IMR-90 (cell line): ENCODE measurements around the gene C19orf53. TPM values are rescaled to one million over a fixed set of nuclear protein-coding genes. Genes with fewer than 3 reads are reported as not detected.

Experiments used
- ATAC-seq: fragments of 200-7000 bp; cut with Tn5 transposase; 2 replicates; pipeline ENCODE4 v1.9.1; 2020; ENCODE audit warnings: low read depth, mild to moderate bottlenecking, moderate library complexity
- BruUV-seq: library from RNA; stranded (reverse); fragments of 400-500 nt; replicated peaks from 2 replicates; lab custom pipeline; 2021; lab: Mats Ljungman, UMichigan
- CTCF ChIA-PET: fragments of 300-600 bp; formaldehyde crosslinking; extraction: SDS; loops from one replicate; lab custom pipeline; 2021; ENCODE audit warnings: antibody characterized with exemption; lab: Yijun Ruan, JAX
- POLR2A ChIA-PET: fragments of 300-600 bp; sonication (Branson Sonifier 250); formaldehyde crosslinking; loops from one replicate; lab custom pipeline; 2022; ENCODE audit warnings: antibody characterized with exemption; ENCODE audit not compliant: unreplicated experiment; lab: Charles Lee
- DNase-seq: peaks from one replicate; pipeline ENCODE4 v3.0.0; 2013
- H2AFZ ChIP-seq: replicated peaks from 2 replicates; pipeline ENCODE3; 2013; ENCODE audit warnings: low read length, mild to moderate bottlenecking; ENCODE audit not compliant: poor library complexity
- H2AK5ac ChIP-seq: 2 replicates; pipeline ENCODE4 v1.6.1; 2013; ENCODE audit warnings: low read depth, low read length, inconsistent platforms
- H2AK9ac ChIP-seq: replicated peaks from 2 replicates; pipeline ENCODE3; 2013; ENCODE audit warnings: mild to moderate bottlenecking, low read depth, low read length, moderate library complexity; ENCODE audit not compliant: poor library complexity
- H2BK120ac ChIP-seq: 2 replicates; pipeline ENCODE4 v1.6.1; 2013; ENCODE audit warnings: low read depth, low read length, inconsistent platforms
- H2BK15ac ChIP-seq: 3 replicates; pipeline ENCODE4 v1.6.1; 2013; ENCODE audit warnings: low read depth, low read length, inconsistent platforms
- H2BK20ac ChIP-seq: 2 replicates; pipeline ENCODE4 v1.6.1; 2013; ENCODE audit warnings: low read depth, mild to moderate bottlenecking, inconsistent platforms, low read length, moderate library complexity
- H2BK5ac ChIP-seq: 2 replicates; pipeline ENCODE4 v1.6.1; 2013; ENCODE audit warnings: mild to moderate bottlenecking, low read depth, low read length, inconsistent platforms; ENCODE audit not compliant: poor library complexity, severe bottlenecking
- H3K14ac ChIP-seq: replicated peaks from 2 replicates; pipeline ENCODE4 v1.6.1; 2013; ENCODE audit warnings: low read depth, low read length, inconsistent platforms
- H3K18ac ChIP-seq: 2 replicates; pipeline ENCODE4 v1.6.1; 2013; ENCODE audit warnings: low read depth, low read length, control low read depth
- H3K23ac ChIP-seq: 2 replicates; pipeline ENCODE4 v1.6.1; 2013; ENCODE audit warnings: low read depth, low read length, inconsistent platforms
- H3K27ac ChIP-seq: 2 replicates; pipeline ENCODE4 v1.5.1; 2013; ENCODE audit warnings: mild to moderate bottlenecking, control low read depth, low read length; ENCODE audit not compliant: insufficient read depth
- H3K27me3 ChIP-seq: 2 replicates; pipeline ENCODE4 v1.6.1; 2013; ENCODE audit warnings: low read length; ENCODE audit not compliant: control insufficient read depth, insufficient read depth
- H3K36me3 ChIP-seq: 2 replicates; pipeline ENCODE4 v1.6.1; 2013; ENCODE audit warnings: low read length, mixed read lengths; ENCODE audit not compliant: control insufficient read depth, insufficient read depth
- H3K4ac ChIP-seq: 2 replicates; pipeline ENCODE4 v1.6.1; 2013; ENCODE audit warnings: low read depth, low read length, inconsistent platforms
- H3K4me1 ChIP-seq: 2 replicates; pipeline ENCODE4 v1.6.1; 2013; ENCODE audit warnings: low read length, mixed read lengths; ENCODE audit not compliant: control insufficient read depth, insufficient read depth
- H3K4me2 ChIP-seq: 2 replicates; pipeline ENCODE4 v1.6.1; 2013; ENCODE audit warnings: low read depth, mild to moderate bottlenecking, control low read depth, low read length, moderate library complexity
- H3K4me3 ChIP-seq: 2 replicates; pipeline ENCODE4 v1.5.1; 2013; ENCODE audit warnings: low read depth, mild to moderate bottlenecking, control low read depth, low read length, moderate library complexity; ENCODE audit not compliant: insufficient read depth
- H3K56ac ChIP-seq: 2 replicates; pipeline ENCODE4 v1.6.1; 2013; ENCODE audit warnings: low read length, inconsistent platforms; ENCODE audit not compliant: insufficient read depth; ENCODE audit errors: extremely low read depth
- H3K79me1 ChIP-seq, 2 experiments: 2 replicates each; pipeline ENCODE4 v1.6.1; 2013; ENCODE audit warnings: low read length in 2 of 2, inconsistent platforms in 1 of 2, low read depth in 1 of 2
- H3K9ac ChIP-seq: 2 replicates; pipeline ENCODE4 v1.6.1; 2013; ENCODE audit warnings: low read depth, low read length, control low read depth
- H3K9me1 ChIP-seq: 2 replicates; pipeline ENCODE4 v1.6.1; 2013; ENCODE audit warnings: low read length, inconsistent platforms; ENCODE audit not compliant: insufficient read depth
- H3K9me3 ChIP-seq: 2 replicates; pipeline ENCODE4 v1.6.1; 2013; ENCODE audit warnings: low read length; ENCODE audit not compliant: control insufficient read depth, insufficient read depth
- H4K20me1 ChIP-seq: 2 replicates; pipeline ENCODE4 v1.6.1; 2013; ENCODE audit warnings: low read length, inconsistent platforms; ENCODE audit not compliant: insufficient read depth
- H4K5ac ChIP-seq: 2 replicates; pipeline ENCODE4 v1.6.1; 2013; ENCODE audit warnings: mild to moderate bottlenecking, low read depth, low read length, control low read depth
- H4K8ac ChIP-seq, 2 experiments: 2 replicates each; pipeline ENCODE4 v1.6.1; 2013; ENCODE audit warnings: low read depth in 2 of 2, low read length in 2 of 2, control low read depth in 1 of 2, inconsistent platforms in 1 of 2
- H4K91ac ChIP-seq: 2 replicates; pipeline ENCODE4 v1.6.1; 2013; ENCODE audit warnings: low read depth, low read length, inconsistent platforms; ENCODE audit not compliant: insufficient read depth
- BHLHE40 ChIP-seq: fragments of 150-350 bp; IDR thresholded peaks from 2 replicates; pipeline ENCODE4 v1.6.1; 2016; ENCODE audit warnings: mild to moderate bottlenecking, low read depth, low read length
- CEBPB ChIP-seq: IDR thresholded peaks from 2 replicates; pipeline ENCODE4 v1.6.1; 2012; ENCODE audit warnings: low read depth, low read length, improper control_type of control experiment
- CHD1 ChIP-seq: IDR thresholded peaks from 2 replicates; pipeline ENCODE4 v1.6.1; 2012; ENCODE audit warnings: low read depth, low read length, improper control_type of control experiment
- CTCF ChIP-seq: conservative IDR thresholded peaks from 2 replicates; pipeline ENCODE4 v1.5.1; 2012; ENCODE audit warnings: mild to moderate bottlenecking, low read depth, low read length, improper control_type of control experiment
- ELK1 ChIP-seq: fragments of 150-350 bp; IDR thresholded peaks from 2 replicates; pipeline ENCODE4 v1.6.1; 2016; ENCODE audit warnings: low read depth, mild to moderate bottlenecking, low read length, moderate library complexity, borderline replicate concordance
- FOS ChIP-seq: fragments of 150-350 bp; IDR thresholded peaks from 2 replicates; pipeline ENCODE4 v1.6.1; 2016; ENCODE audit warnings: low read depth, low read length
- MAFK ChIP-seq: IDR thresholded peaks from 2 replicates; pipeline ENCODE4 v1.6.1; 2012; ENCODE audit warnings: low read depth, low read length, improper control_type of control experiment
- MAZ ChIP-seq: IDR thresholded peaks from 2 replicates; pipeline ENCODE4 v1.6.1; 2012; ENCODE audit warnings: low read depth, mild to moderate bottlenecking, low read length, improper control_type of control experiment, moderate library complexity, borderline replicate concordance
- NFE2L2 ChIP-seq: fragments of 150-350 bp; IDR thresholded peaks from 2 replicates; pipeline ENCODE4 v1.6.1; 2016; ENCODE audit warnings: low read depth, mild to moderate bottlenecking, low read length
- POLR2A ChIP-seq: IDR thresholded peaks from 2 replicates; pipeline ENCODE4 v1.6.1; 2012; ENCODE audit warnings: mild to moderate bottlenecking, low read depth, low read length
- RAD21 ChIP-seq: IDR thresholded peaks from 2 replicates; pipeline ENCODE4 v1.6.1; 2012; ENCODE audit warnings: low read length, improper control_type of control experiment
- RCOR1 ChIP-seq: IDR thresholded peaks from 2 replicates; pipeline ENCODE4 v1.6.1; 2012; ENCODE audit warnings: mild to moderate bottlenecking, low read length, improper control_type of control experiment; ENCODE audit not compliant: insufficient replicate concordance
- RFX5 ChIP-seq: IDR thresholded peaks from 2 replicates; pipeline ENCODE4 v1.8.0; 2012; ENCODE audit warnings: low read depth, mild to moderate bottlenecking, low read length, moderate library complexity
- SMC3 ChIP-seq: fragments of 150-350 bp; IDR thresholded peaks from 2 replicates; pipeline ENCODE4 v1.6.1; 2016; ENCODE audit warnings: low read depth, mild to moderate bottlenecking, antibody characterized with exemption, low read length, moderate library complexity
- USF2 ChIP-seq: fragments of 150-350 bp; IDR thresholded peaks from 2 replicates; pipeline ENCODE4 v1.6.1; 2017; ENCODE audit warnings: mild to moderate bottlenecking, antibody characterized with exemption, low read length, low read depth
- WGBS, 2 experiments: methylation state at CpG; one replicate each; pipeline versions ENCODE4 v1.1.5 to v1.1.7; 2013; ENCODE audit warnings: missing lambda C conversion rate in 2 of 2; ENCODE audit not compliant: insufficient read length in 1 of 2; ENCODE audit errors: extremely low coverage in 2 of 2; 5-methylcytosine and 5-hydroxymethylcytosine counted together
- dilution Hi-C: fragments of 300-500 bp; cut with HindIII; formaldehyde crosslinking; loops from one replicate; pipeline ENCODE4 v1.14.3; 2018; ENCODE audit warnings: low sequenced_read_pairs; ENCODE audit not compliant: unreplicated experiment
- in situ Hi-C: fragments of 300-500 bp; cut with MboI; formaldehyde crosslinking; loops from 3 replicates; pipeline ENCODE4 v1.14.3; 2019; ENCODE audit warnings: low sequenced_read_pairs, inconsistent platforms, mixed read lengths
- intact Hi-C: fragments of 100-400 bp; cut with micrococcal nuclease; formaldehyde crosslinking; loops from 2 replicates; pipeline ENCODE4 v1.10.0; 2022
- polyA plus RNA-seq, 3 experiments: library from polyadenylated mRNA; depleted of rRNA; stranded (reverse); fragments of >200 nt; gene quantifications; 2 replicates each; pipeline ENCODE4 v1.2.3, GENCODE V29; 2012; ENCODE audit warnings: low replicate concordance in 1 of 3
- total RNA-seq: library from RNA; depleted of rRNA; stranded (reverse); fragments of >200 nt; gene quantifications from 2 replicates; pipeline ENCODE4 v1.2.3, GENCODE V29; 2012

C19orf53 gene
- total and polyA plus RNA-seq, 2 of the 4 experiments (the other 2 are of a cell fraction) = 61.3 to 290 TPM

GRCh38 chr19:13804830-13805683 is 30.8 kb downstream of the C19orf53 start:
- no peak overlapping the region for H4K8ac ChIP-seq
- ATAC-seq (no peak), DNase-seq (no peak)
- H2BK15ac ChIP-seq = no peak overlapping the region
- no TSS peak for BruUV-seq
- peak overlapping the region; percentile 39; the same call in 1 of the 2 replicates for H2AK5ac ChIP-seq
- in situ Hi-C loops = no loop called here
- H3K4me2 ChIP-seq = no peak overlapping the region
- intact Hi-C loops = no loop called here
- no peak overlapping the region for H2BK5ac ChIP-seq
- H2BK20ac ChIP-seq = no peak overlapping the region
- H2BK120ac ChIP-seq = no peak overlapping the region
- peaks cover 47% of the 10 kb centered on the region for H3K36me3 ChIP-seq
- no peak overlapping the region for H3K56ac ChIP-seq
- no peak overlapping the region for H3K14ac ChIP-seq
- H3K4ac ChIP-seq = no peak overlapping the region
- H3K9me1 ChIP-seq = peaks cover 12% of the 10 kb centered on the region; the same call in 1 of the 2 replicates
- H3K27ac ChIP-seq = no peak overlapping the region
- H3K4me1 ChIP-seq = no peaks in the 10 kb centered on the region
- no peak overlapping the region for H3K23ac ChIP-seq
- no peaks in the 10 kb centered on the region for H3K27me3 ChIP-seq
- H4K5ac ChIP-seq = no peak overlapping the region
- dilution Hi-C loops = no loop called here
- H2AFZ ChIP-seq = peak overlapping the region; percentile 43
- no peak overlapping the region for H4K91ac ChIP-seq
- H3K18ac ChIP-seq = no peak overlapping the region
- no peak overlapping the region for H3K4me3 ChIP-seq
- H3K79me1 ChIP-seq = peaks cover 32 to 60% of the 10 kb centered on the region in 2 experiments
- no peak overlapping the region for H2AK9ac ChIP-seq
- CTCF ChIA-PET = no interaction called here
- H4K20me1 ChIP-seq = no peaks in the 10 kb centered on the region; the same call in 1 of the 2 replicates
- no peak overlapping the region for H3K9ac ChIP-seq
- POLR2A ChIA-PET = no interaction called here
- no peaks in the 10 kb centered on the region for H3K9me3 ChIP-seq
- WGBS, 2 experiments = 77% methylated on average over 27 of the region's 35 CpGs; no CpG with 5 or more reads in 1 of the 2 experiments
- no peak for TF ChIP-seq POLR2A
- no peak for TF ChIP-seq CHD1
- TF ChIP-seq MAFK = no peak
- TF ChIP-seq SMC3 = no peak
- TF ChIP-seq RFX5 = no peak
- TF ChIP-seq FOS = no peak
- TF ChIP-seq USF2 = no peak
- 0 out of 2 replicates have a peak, but pooled peaks have one; percentile 13 for TF ChIP-seq RAD21
- no peak for TF ChIP-seq NFE2L2
- TF ChIP-seq BHLHE40 = no peak
- no peak for TF ChIP-seq RCOR1
- 0 out of 2 replicates have a peak, but pooled peaks have one; percentile 15 for TF ChIP-seq CTCF
- no peak for TF ChIP-seq ELK1
- TF ChIP-seq MAZ = no peak
- no peak for TF ChIP-seq CEBPB
